Measurements from ENCODE around the gene RAB8A.
"Not testable (repeated sequence)": the region's sequence is repeated elsewhere in the genome, so short reads cannot be mapped to it uniquely, and the experiment has no call there.

Gene RAB8A

DNA sequence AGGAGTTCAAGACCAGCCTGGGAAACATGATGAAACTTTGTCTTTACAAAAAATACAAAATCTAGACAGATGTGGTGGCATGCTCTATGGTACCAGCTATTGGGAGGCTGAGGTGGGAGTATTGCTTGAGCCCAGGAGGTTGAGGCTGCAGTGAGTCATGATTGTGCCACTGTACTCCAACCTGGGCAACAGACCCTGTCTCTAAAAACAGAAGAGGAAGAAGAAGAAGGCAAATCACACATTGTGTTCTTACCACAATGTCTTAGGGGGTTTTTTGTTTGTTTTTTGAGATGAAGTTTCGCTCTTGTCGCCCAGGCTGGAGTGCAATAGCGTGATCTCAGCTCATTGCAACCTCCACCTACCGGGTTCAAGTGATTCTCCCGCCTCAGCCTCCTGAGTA is 67.2 kb downstream of the RAB8A start:
- DNase-seq (ENCODE audit: low read depth in 3 of 3), result not testable (repeated sequence)

DNA sequence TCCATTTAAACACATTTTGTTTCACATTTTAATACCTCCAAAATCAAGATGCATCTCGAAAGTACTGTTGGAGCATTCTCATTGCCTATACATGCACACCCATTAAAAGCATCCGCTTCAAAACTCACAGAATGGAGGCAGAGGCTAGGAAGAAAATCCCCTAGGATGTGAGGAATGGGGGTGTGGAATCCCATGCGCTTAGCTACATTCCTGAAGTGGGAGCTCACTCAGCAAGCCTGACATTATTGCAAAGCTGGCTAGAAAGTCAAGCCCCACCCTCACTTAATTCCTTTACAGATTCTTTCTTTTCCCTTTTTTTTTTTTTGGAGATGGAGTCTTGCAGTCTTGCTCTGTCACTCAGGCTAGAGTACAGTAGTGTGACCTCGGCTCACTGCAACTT is 68.9 kb downstream of the RAB8A start:
- no peak for DNase-seq (ENCODE audit: low read depth in 3 of 3)

Data from stimulated activated CD4-positive, alpha-beta T cell treated with anti-CD3 and anti-CD28 coated beads, TNF-alpha, amount 100 ng/mL, for 24 hours (primary cell).